Calu3 (cell line): ENCODE data around the gene YLPM1. TPM values are rescaled to one million over a fixed set of nuclear protein-coding genes. Genes with fewer than 3 reads are reported as not detected.

Experiments
- BruUV-seq: library from RNA; stranded (reverse); fragments of 400-500 nt; replicated peaks from 2 replicates; lab custom pipeline; 2021; lab: Mats Ljungman, UMichigan
- CTCF ChIA-PET: fragments of 300-600 bp; sonication (Branson Sonifier 250); formaldehyde crosslinking; loops from one replicate; lab custom pipeline; 2022; ENCODE audit warnings: antibody characterized with exemption; lab: Charles Lee
- DNase-seq: peaks from one replicate; pipeline ENCODE4 v3.0.0; 2022
- H3K27ac Mint-ChIP-seq: one replicate; pipeline ENCODE4 v1.8.0; 2022; ENCODE audit warnings: mixed read lengths; ENCODE audit not compliant: unreplicated experiment
- H3K27me3 Mint-ChIP-seq: one replicate; pipeline ENCODE4 v1.8.0; 2022; ENCODE audit warnings: mixed read lengths; ENCODE audit not compliant: unreplicated experiment
- H3K36me3 Mint-ChIP-seq: one replicate; pipeline ENCODE4 v1.8.0; 2022; ENCODE audit warnings: mild to moderate bottlenecking, moderate library complexity, mixed read lengths; ENCODE audit not compliant: insufficient read depth, unreplicated experiment
- H3K4me1 Mint-ChIP-seq: one replicate; pipeline ENCODE4 v1.8.0; 2022; ENCODE audit warnings: mild to moderate bottlenecking, low read depth, mixed read lengths; ENCODE audit not compliant: unreplicated experiment
- H3K4me3 Mint-ChIP-seq: one replicate; pipeline ENCODE4 v1.8.0; 2022; ENCODE audit warnings: mild to moderate bottlenecking, low read depth, moderate library complexity, mixed read lengths; ENCODE audit not compliant: unreplicated experiment
- H3K9me3 Mint-ChIP-seq: one replicate; pipeline ENCODE4 v1.8.0; 2022; ENCODE audit warnings: low read depth, mixed read lengths; ENCODE audit not compliant: unreplicated experiment
- intact Hi-C: fragments of 100-400 bp; cut with micrococcal nuclease; formaldehyde crosslinking; loops from one replicate; pipeline ENCODE4 v1.10.0; 2022; ENCODE audit not compliant: unreplicated experiment
- total RNA-seq: library from RNA; stranded (reverse); gene quantifications from 2 replicates; pipeline ENCODE4 v1.2.3, GENCODE V29; 2022
- TF ChIP-seq, protein P1 (sequence below): fragments of 200-600 bp; IDR thresholded peaks from one replicate; pipeline ENCODE4 v1.8.0; 2022; ENCODE audit warnings: antibody characterized with exemption; ENCODE audit not compliant: unreplicated experiment

The YLPM1 gene
- total RNA-seq, 1 experiment from 2014 or later: 67.5 TPM

DNA sequence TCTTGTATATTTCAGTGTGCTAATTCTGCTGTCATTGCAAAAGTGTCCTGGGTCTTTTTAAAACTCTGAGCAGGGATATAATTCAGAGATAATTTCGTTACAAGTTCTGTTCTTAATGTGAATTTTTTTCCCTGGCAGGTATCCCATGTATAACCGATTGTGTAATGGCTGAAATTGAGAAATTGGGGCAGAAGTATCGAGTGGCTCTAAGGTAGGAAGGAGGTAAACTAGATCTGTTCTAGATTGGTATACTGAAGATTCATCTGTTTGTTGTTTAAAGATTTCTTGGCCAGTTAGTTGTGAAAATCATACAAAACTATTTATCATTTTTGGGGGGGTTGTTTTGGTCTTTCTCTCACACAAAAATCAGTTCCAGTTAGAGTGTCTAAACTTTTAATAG, 40.0 kb upstream of the YLPM1 start:
- no peak overlapping the region for H3K27ac Mint-ChIP-seq
- TF ChIP-seq, protein P1, sequence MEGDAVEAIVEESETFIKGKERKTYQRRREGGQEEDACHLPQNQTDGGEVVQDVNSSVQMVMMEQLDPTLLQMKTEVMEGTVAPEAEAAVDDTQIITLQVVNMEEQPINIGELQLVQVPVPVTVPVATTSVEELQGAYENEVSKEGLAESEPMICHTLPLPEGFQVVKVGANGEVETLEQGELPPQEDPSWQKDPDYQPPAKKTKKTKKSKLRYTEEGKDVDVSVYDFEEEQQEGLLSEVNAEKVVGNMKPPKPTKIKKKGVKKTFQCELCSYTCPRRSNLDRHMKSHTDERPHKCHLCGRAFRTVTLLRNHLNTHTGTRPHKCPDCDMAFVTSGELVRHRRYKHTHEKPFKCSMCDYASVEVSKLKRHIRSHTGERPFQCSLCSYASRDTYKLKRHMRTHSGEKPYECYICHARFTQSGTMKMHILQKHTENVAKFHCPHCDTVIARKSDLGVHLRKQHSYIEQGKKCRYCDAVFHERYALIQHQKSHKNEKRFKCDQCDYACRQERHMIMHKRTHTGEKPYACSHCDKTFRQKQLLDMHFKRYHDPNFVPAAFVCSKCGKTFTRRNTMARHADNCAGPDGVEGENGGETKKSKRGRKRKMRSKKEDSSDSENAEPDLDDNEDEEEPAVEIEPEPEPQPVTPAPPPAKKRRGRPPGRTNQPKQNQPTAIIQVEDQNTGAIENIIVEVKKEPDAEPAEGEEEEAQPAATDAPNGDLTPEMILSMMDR: no peak
- H3K9me3 Mint-ChIP-seq: no peaks in the 10 kb centered on the region
- CTCF ChIA-PET: no interaction called here
- H3K4me1 Mint-ChIP-seq: no peaks in the 10 kb centered on the region
- H3K27me3 Mint-ChIP-seq: no peaks in the 10 kb centered on the region
- H3K36me3 Mint-ChIP-seq: peaks cover 29% of the 10 kb centered on the region
- intact Hi-C loops: no loop called here
- no peak overlapping the region for H3K4me3 Mint-ChIP-seq
- no peak for DNase-seq
- no TSS peak for BruUV-seq

DNA sequence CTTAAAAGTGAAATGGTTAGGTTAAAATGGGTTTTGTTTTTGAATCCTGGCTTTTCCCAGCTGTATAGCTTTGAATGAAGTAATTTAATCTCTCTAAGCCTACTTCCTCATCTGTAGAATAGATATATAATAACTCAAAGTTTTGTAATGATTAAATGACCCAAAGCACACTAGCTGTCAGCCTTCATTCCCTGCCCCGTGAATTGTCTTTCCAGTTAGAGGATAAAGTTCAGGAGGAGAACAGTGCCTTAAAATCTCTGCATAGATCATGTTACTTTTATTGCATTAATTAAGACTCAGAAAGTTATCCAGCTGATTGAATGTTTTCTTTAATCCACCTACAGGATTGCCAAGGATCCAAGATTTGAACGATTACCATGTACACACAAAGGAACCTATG, 30.7 kb upstream of the YLPM1 start:
- H3K36me3 Mint-ChIP-seq: peaks cover 5% of the 10 kb centered on the region
- no peaks in the 10 kb centered on the region for H3K9me3 Mint-ChIP-seq
- H3K4me1 Mint-ChIP-seq: no peaks in the 10 kb centered on the region
- no peak for DNase-seq
- BruUV-seq: no TSS peak
- TF ChIP-seq, protein P1: no peak
- no peaks in the 10 kb centered on the region for H3K27me3 Mint-ChIP-seq
- CTCF ChIA-PET: no interaction called here
- intact Hi-C loops: no loop called here
- H3K27ac Mint-ChIP-seq: no peak overlapping the region
- no peak overlapping the region for H3K4me3 Mint-ChIP-seq

DNA sequence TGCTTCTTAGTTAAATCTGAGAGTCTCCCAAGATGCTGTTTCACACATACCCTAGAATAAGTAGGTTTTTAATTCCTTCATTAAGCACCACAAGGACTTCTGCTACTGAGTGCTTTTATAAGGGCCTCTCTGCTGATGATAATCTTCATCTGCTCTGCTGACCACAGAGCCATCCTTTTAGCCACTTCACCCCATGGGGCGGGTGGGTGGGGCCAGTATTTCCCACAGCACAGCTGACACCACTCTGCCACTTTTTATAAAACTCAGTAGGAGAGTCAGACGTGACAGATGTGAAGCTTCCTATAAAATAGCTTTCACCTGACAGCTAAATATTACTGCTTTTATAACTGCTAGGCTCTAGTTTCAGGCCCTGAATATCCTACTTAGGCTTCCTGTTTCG, 29.9 kb upstream of the YLPM1 start:
- DNase-seq: no peak
- BruUV-seq: no TSS peak
- Mint-ChIP-seq H3K27me3 (no peaks in the 10 kb centered on the region), H3K27ac (no peak overlapping the region), H3K36me3 (peaks cover 5% of the 10 kb centered on the region), H3K4me3 (no peak overlapping the region), H3K4me1 (no peaks in the 10 kb centered on the region), H3K9me3 (no peaks in the 10 kb centered on the region)
- TF ChIP-seq, protein P1: no peak
- CTCF ChIA-PET: no interaction called here
- intact Hi-C loops: no loop called here

DNA sequence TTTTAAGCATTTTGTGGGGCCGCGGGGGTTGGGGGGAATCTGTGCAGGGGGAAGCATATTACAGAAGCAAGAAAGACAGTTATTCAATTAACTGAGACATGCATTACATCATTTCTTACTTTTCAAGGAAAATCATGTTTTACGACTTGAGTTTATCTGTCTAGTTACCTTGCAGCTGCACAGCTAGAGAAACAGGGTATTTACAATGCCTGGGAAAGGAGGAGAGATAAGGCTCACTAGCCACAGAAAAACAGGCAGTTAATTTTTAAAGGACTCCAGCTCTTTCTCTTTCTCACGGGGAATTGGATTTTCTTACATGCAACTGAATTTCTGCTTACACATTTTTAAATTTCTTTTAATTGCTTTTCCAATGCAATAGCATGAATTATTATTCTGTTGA, 28.0 kb upstream of the YLPM1 start:
- DNase-seq: no peak
- intact Hi-C loops: no loop called here
- H3K36me3 Mint-ChIP-seq: no peaks in the 10 kb centered on the region
- H3K4me1 Mint-ChIP-seq: no peaks in the 10 kb centered on the region
- H3K9me3 Mint-ChIP-seq: no peaks in the 10 kb centered on the region
- no peak overlapping the region for H3K27ac Mint-ChIP-seq
- no peaks in the 10 kb centered on the region for H3K27me3 Mint-ChIP-seq
- H3K4me3 Mint-ChIP-seq: no peak overlapping the region
- TF ChIP-seq, protein P1: no peak
- CTCF ChIA-PET: no interaction called here
- BruUV-seq: TSS peak; percentile 49
